ENCODE results near the gene HJURP.

The HJURP gene

GRCh38 chr2:233830111-233830802 is 24.1 kb downstream of the HJURP start:
- DNase-seq, result no peak

- no peak for DNase-seq
These were observed 24.9 kb downstream of the HJURP start for GRCh38 chr2:233829193-233830110.

- no peak for DNase-seq
These were observed 25.7 kb downstream of the HJURP start for GRCh38 chr2:233828546-233829192.

GRCh38 chr2:233824373-233824772 is 30.0 kb downstream of the HJURP start:
- DNase-seq, result no peak

- no peak for DNase-seq
These were observed 30.6 kb downstream of the HJURP start for GRCh38 chr2:233823731-233824121.

GRCh38 chr2:233822781-233823730 is 31.3 kb downstream of the HJURP start:
- DNase-seq, result no peak

- DNase-seq, result no peak
These were observed 32.1 kb downstream of the HJURP start for GRCh38 chr2:233822101-233822771.

- DNase-seq, result no peak
These were observed 32.6 kb downstream of the HJURP start for GRCh38 chr2:233821709-233822100.

- no peak for DNase-seq
These were observed 33.1 kb downstream of the HJURP start for GRCh38 chr2:233821196-233821595.

- no peak for DNase-seq
These were observed 33.6 kb downstream of the HJURP start for GRCh38 chr2:233820774-233821105.

- DNase-seq, result no peak
These were observed 34.2 kb downstream of the HJURP start for GRCh38 chr2:233819884-233820773.

GRCh38 chr2:233818639-233819621 is 35.4 kb downstream of the HJURP start:
- DNase-seq, result no peak

GRCh38 chr2:233817995-233818638 is 36.2 kb downstream of the HJURP start:
- no peak for DNase-seq

- no peak for DNase-seq
These were observed 36.9 kb downstream of the HJURP start for GRCh38 chr2:233817361-233817911.

- DNase-seq, result no peak
These were observed 37.6 kb downstream of the HJURP start for GRCh38 chr2:233816771-233817170.

- no peak for DNase-seq
These were observed 38.0 kb downstream of the HJURP start for GRCh38 chr2:233816334-233816733.

GRCh38 chr2:233815861-233816260 is 38.5 kb downstream of the HJURP start:
- DNase-seq, result no peak

- DNase-seq, result no peak
These were observed 40.1 kb downstream of the HJURP start for GRCh38 chr2:233814056-233814835.

Measured in stimulated activated CD4-positive, alpha-beta T cell treated with anti-CD3 and anti-CD28 coated beads, Interleukin-4, amount 100 ng/mL, for 24 hours (primary cell).